GM23338 (cell line): ENCODE data around the gene WNT2B. TPM values are rescaled to one million over a fixed set of nuclear protein-coding genes. Genes with fewer than 3 reads are reported as not detected.

Source experiments
- CTCF ChIP-seq, 2 experiments: fragments of 200-600 bp in 1 of 2; sonication (generic) in 1 of 2; conservative IDR thresholded peaks; 2 replicates each; pipeline versions ENCODE4 v1.5.1 to v1.6.1; 2016 to 2017; ENCODE audit warnings: antibody characterized with exemption in 2 of 2, low read depth in 2 of 2, mild to moderate bottlenecking in 2 of 2, moderate library complexity in 1 of 2
- NANOG ChIP-seq: IDR thresholded peaks from 2 replicates; pipeline ENCODE4 v1.6.1; 2016; ENCODE audit warnings: antibody characterized with exemption, borderline replicate concordance
- REST ChIP-seq: IDR thresholded peaks from one replicate; pipeline ENCODE4 v1.6.1; 2018; ENCODE audit warnings: antibody characterized with exemption; ENCODE audit not compliant: unreplicated experiment
- STAT1 ChIP-seq: IDR thresholded peaks from one replicate; pipeline ENCODE4 v1.6.1; 2016; ENCODE audit warnings: antibody characterized with exemption; ENCODE audit not compliant: unreplicated experiment
- polyA plus RNA-seq: library from polyadenylated mRNA; unstranded; fragments of >200 nt; fragmentation: Nextera tagmentation; extraction: Ambion mirVana; gene quantifications from 2 replicates; pipeline ENCODE4 v1.2.1, GENCODE V29; 2016
- total RNA-seq: library from RNA; depleted of rRNA; stranded (reverse); fragments of >200 nt; shearing (Covaris generic); gene quantifications from 2 replicates; pipeline ENCODE4 v1.2.3, GENCODE V29; 2014
- TF ChIP-seq, protein P1 (sequence below): fragments of 250-450 bp; sonication (Bioruptor Pico); IDR thresholded peaks from 2 replicates; pipeline ENCODE4 v1.5.0; 2020; ENCODE audit warnings: mild to moderate bottlenecking, moderate library complexity

The WNT2B gene
- total and polyA plus RNA-seq, 2 experiments from 2014 or later: 0.50 to 0.90 TPM

GRCh38 chr1:112544011-112544688 lies 35.4 kb downstream of the WNT2B start (continued):
- TF ChIP-seq, protein P1, sequence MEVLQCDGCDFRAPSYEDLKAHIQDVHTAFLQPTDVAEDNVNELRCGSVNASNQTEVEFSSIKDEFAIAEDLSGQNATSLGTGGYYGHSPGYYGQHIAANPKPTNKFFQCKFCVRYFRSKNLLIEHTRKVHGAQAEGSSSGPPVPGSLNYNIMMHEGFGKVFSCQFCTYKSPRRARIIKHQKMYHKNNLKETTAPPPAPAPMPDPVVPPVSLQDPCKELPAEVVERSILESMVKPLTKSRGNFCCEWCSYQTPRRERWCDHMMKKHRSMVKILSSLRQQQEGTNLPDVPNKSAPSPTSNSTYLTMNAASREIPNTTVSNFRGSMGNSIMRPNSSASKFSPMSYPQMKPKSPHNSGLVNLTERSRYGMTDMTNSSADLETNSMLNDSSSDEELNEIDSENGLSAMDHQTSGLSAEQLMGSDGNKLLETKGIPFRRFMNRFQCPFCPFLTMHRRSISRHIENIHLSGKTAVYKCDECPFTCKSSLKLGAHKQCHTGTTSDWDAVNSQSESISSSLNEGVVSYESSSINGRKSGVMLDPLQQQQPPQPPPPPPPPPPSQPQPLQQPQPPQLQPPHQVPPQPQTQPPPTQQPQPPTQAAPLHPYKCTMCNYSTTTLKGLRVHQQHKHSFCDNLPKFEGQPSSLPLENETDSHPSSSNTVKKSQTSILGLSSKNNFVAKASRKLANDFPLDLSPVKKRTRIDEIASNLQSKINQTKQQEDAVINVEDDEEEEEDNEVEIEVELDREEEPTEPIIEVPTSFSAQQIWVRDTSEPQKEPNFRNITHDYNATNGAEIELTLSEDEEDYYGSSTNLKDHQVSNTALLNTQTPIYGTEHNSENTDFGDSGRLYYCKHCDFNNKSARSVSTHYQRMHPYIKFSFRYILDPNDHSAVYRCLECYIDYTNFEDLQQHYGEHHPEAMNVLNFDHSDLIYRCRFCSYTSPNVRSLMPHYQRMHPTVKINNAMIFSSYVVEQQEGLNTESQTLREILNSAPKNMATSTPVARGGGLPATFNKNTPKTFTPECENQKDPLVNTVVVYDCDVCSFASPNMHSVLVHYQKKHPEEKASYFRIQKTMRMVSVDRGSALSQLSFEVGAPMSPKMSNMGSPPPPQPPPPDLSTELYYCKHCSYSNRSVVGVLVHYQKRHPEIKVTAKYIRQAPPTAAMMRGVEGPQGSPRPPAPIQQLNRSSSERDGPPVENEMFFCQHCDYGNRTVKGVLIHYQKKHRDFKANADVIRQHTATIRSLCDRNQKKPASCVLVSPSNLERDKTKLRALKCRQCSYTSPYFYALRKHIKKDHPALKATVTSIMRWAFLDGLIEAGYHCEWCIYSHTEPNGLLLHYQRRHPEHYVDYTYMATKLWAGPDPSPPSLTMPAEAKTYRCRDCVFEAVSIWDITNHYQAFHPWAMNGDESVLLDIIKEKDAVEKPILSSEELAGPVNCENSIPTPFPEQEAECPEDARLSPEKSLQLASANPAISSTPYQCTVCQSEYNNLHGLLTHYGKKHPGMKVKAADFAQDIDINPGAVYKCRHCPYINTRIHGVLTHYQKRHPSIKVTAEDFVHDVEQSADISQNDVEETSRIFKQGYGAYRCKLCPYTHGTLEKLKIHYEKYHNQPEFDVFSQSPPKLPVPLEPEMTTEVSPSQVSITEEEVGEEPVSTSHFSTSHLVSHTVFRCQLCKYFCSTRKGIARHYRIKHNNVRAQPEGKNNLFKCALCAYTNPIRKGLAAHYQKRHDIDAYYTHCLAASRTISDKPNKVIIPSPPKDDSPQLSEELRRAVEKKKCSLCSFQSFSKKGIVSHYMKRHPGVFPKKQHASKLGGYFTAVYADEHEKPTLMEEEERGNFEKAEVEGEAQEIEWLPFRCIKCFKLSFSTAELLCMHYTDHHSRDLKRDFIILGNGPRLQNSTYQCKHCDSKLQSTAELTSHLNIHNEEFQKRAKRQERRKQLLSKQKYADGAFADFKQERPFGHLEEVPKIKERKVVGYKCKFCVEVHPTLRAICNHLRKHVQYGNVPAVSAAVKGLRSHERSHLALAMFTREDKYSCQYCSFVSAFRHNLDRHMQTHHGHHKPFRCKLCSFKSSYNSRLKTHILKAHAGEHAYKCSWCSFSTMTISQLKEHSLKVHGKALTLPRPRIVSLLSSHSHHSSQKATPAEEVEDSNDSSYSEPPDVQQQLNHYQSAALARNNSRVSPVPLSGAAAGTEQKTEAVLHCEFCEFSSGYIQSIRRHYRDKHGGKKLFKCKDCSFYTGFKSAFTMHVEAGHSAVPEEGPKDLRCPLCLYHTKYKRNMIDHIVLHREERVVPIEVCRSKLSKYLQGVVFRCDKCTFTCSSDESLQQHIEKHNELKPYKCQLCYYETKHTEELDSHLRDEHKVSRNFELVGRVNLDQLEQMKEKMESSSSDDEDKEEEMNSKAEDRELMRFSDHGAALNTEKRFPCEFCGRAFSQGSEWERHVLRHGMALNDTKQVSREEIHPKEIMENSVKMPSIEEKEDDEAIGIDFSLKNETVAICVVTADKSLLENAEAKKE (CRISPR knock-in tag): no peak
- no peak for TF ChIP-seq CTCF (conservative IDR thresholded peaks at IDR 0.05; ENCODE audit: low read depth in 2 of 2)
- no peak for TF ChIP-seq REST
- TF ChIP-seq NANOG: no peak
- no peak for TF ChIP-seq STAT1
